RWPE2 (cell line): Measurements from ENCODE around the gene CNTNAP2.

Source experiments
- ATAC-seq: fragments of 200-7000 bp; cut with Tn5 transposase; 3 replicates; pipeline ENCODE4 v1.9.1; 2021; ENCODE audit warnings: low read depth
- DNase-seq: peaks from one replicate; pipeline ENCODE4 v3.0.0-alpha.2; 2020; ENCODE audit warnings: low spot score
- H3K27ac ChIP-seq: fragments of 450-650 bp; 2 replicates; pipeline ENCODE4 v1.5.1; 2017; ENCODE audit warnings: mild to moderate bottlenecking; ENCODE audit not compliant: poor library complexity, severe bottlenecking
- H3K27me3 ChIP-seq: fragments of 250-450 bp; sonication (Bioruptor Pico); 2 replicates; pipeline ENCODE4 v1.5.1; 2021; ENCODE audit warnings: mild to moderate bottlenecking, moderate library complexity; ENCODE audit not compliant: insufficient read depth, poor library complexity, severe bottlenecking
- H3K36me3 ChIP-seq: fragments of 250-450 bp; sonication (Bioruptor Pico); 2 replicates; pipeline ENCODE4 v1.5.1; 2020; ENCODE audit warnings: low read depth, mild to moderate bottlenecking, moderate library complexity
- H3K4me1 ChIP-seq: fragments of 250-450 bp; sonication (Bioruptor Pico); 2 replicates; pipeline ENCODE4 v1.5.1; 2021; ENCODE audit warnings: mild to moderate bottlenecking, moderate library complexity; ENCODE audit not compliant: insufficient read depth, poor library complexity, severe bottlenecking
- H3K4me3 ChIP-seq: fragments of 250-450 bp; sonication (Bioruptor Pico); 2 replicates; pipeline ENCODE4 v1.5.1; 2021; ENCODE audit warnings: mild to moderate bottlenecking, moderate library complexity; ENCODE audit not compliant: severe bottlenecking
- H3K9me3 ChIP-seq: fragments of 250-450 bp; sonication (Bioruptor Pico); 2 replicates; pipeline ENCODE4 v1.5.1; 2021; ENCODE audit warnings: mild to moderate bottlenecking, moderate library complexity; ENCODE audit not compliant: severe bottlenecking
- CTCF ChIP-seq: fragments of 450-650 bp; IDR thresholded peaks from one replicate; pipeline ENCODE4 v1.5.1; 2017; ENCODE audit warnings: mild to moderate bottlenecking, moderate library complexity; ENCODE audit not compliant: poor library complexity, severe bottlenecking

The CNTNAP2 gene

GRCh38 chr7:147635288-147635687 lies 1518.7 kb downstream of the CNTNAP2 start:
- no peak overlapping the region for H3K27ac ChIP-seq
- H3K27me3 ChIP-seq: no peaks in the 10 kb centered on the region
- ATAC-seq: no peak
- H3K36me3 ChIP-seq: no peaks in the 10 kb centered on the region
- no peak for DNase-seq
- no peak for TF ChIP-seq CTCF
- no peak overlapping the region for H3K4me3 ChIP-seq
- H3K4me1 ChIP-seq: no peaks in the 10 kb centered on the region
- H3K9me3 ChIP-seq: no peaks in the 10 kb centered on the region

GRCh38 chr7:147636553-147636952 lies 1520.0 kb downstream of the CNTNAP2 start:
- H3K4me1 ChIP-seq: no peaks in the 10 kb centered on the region
- TF ChIP-seq CTCF: no peak
- no peaks in the 10 kb centered on the region for H3K9me3 ChIP-seq
- no peak overlapping the region for H3K27ac ChIP-seq
- DNase-seq (no peak), ATAC-seq (no peak)
- no peaks in the 10 kb centered on the region for H3K36me3 ChIP-seq
- no peaks in the 10 kb centered on the region for H3K27me3 ChIP-seq
- no peak overlapping the region for H3K4me3 ChIP-seq

- Histone ChIP-seq H3K36me3 (no peaks in the 10 kb centered on the region), H3K4me3 (no peak overlapping the region), H3K27ac (no peak overlapping the region), H3K4me1 (no peaks in the 10 kb centered on the region), H3K9me3 (no peaks in the 10 kb centered on the region), H3K27me3 (no peaks in the 10 kb centered on the region)
- TF ChIP-seq CTCF: no peak
- ATAC-seq (no peak), DNase-seq (no peak)
Observed at GRCh38 chr7:147638566-147638965, 1522.0 kb downstream of the CNTNAP2 start.

GRCh38 chr7:147639037-147639436 lies 1522.4 kb downstream of the CNTNAP2 start:
- H3K4me3 ChIP-seq: no peak overlapping the region
- H3K4me1 ChIP-seq: no peaks in the 10 kb centered on the region
- DNase-seq (no peak), ATAC-seq (no peak)
- H3K36me3 ChIP-seq: no peaks in the 10 kb centered on the region
- no peaks in the 10 kb centered on the region for H3K27me3 ChIP-seq
- H3K27ac ChIP-seq: no peak overlapping the region
- no peak for TF ChIP-seq CTCF
- no peaks in the 10 kb centered on the region for H3K9me3 ChIP-seq

GRCh38 chr7:147639751-147640150 lies 1523.2 kb downstream of the CNTNAP2 start:
- no peak overlapping the region for H3K27ac ChIP-seq
- ATAC-seq (no peak), DNase-seq (no peak)
- no peak overlapping the region for H3K4me3 ChIP-seq
- TF ChIP-seq CTCF: no peak
- H3K4me1 ChIP-seq: no peaks in the 10 kb centered on the region
- H3K9me3 ChIP-seq: no peaks in the 10 kb centered on the region
- H3K36me3 ChIP-seq: no peaks in the 10 kb centered on the region
- no peaks in the 10 kb centered on the region for H3K27me3 ChIP-seq
